SU-DHL-6 (cell line): ENCODE data around the gene MTA3.

Source experiments
- H2AFZ ChIP-seq: fragments of 200-600 bp; sonication (generic); 2 replicates; pipeline ENCODE4 v1.6.1; 2014; ENCODE audit warnings: low read depth, mild to moderate bottlenecking, moderate library complexity, mixed read lengths, antibody characterized with exemption, low read length; ENCODE audit not compliant: severe bottlenecking
- H3F3A ChIP-seq: fragments of 200-600 bp; shearing (Covaris generic); 2 replicates; pipeline ENCODE4 v1.6.0; 2016; ENCODE audit warnings: antibody characterized with exemption, mild to moderate bottlenecking; ENCODE audit not compliant: insufficient read depth
- H3K27ac ChIP-seq: fragments of 200-600 bp; sonication (generic); 2 replicates; pipeline ENCODE4 v1.5.1; 2016; ENCODE audit warnings: low read depth, mild to moderate bottlenecking, low read length, moderate library complexity, mixed read lengths
- H3K27me3 ChIP-seq: fragments of 200-600 bp; sonication (generic), shearing (Covaris generic); 2 replicates; pipeline ENCODE4 v1.6.0; 2014; ENCODE audit warnings: mild to moderate bottlenecking, low read length
- H3K36me3 ChIP-seq: fragments of 200-600 bp; sonication (generic); 2 replicates; pipeline ENCODE4 v1.6.1; 2014; ENCODE audit warnings: mild to moderate bottlenecking, low read length, mixed read lengths
- H3K4me2 ChIP-seq: fragments of 300-600, 200-600 bp; shearing (Covaris generic), sonication (generic); 2 replicates; pipeline ENCODE4 v1.6.0; 2014; ENCODE audit warnings: low read length, low read depth, mild to moderate bottlenecking; ENCODE audit not compliant: poor library complexity, severe bottlenecking
- H3K4me3 ChIP-seq: fragments of 200-600 bp; sonication (generic); 2 replicates; pipeline ENCODE4 v1.5.1; 2014; ENCODE audit warnings: antibody characterized with exemption, low read length, mild to moderate bottlenecking, mixed read lengths; ENCODE audit not compliant: insufficient read depth, poor library complexity, severe bottlenecking
- H3K79me2 ChIP-seq: fragments of 200-600 bp; sonication (generic); 2 replicates; pipeline ENCODE4 v1.6.1; 2014; ENCODE audit warnings: mild to moderate bottlenecking, low read length, moderate library complexity; ENCODE audit not compliant: insufficient read depth
- H3K9ac ChIP-seq: fragments of 200-600 bp; sonication (generic); 2 replicates; pipeline ENCODE4 v1.7.0; 2014; ENCODE audit warnings: mild to moderate bottlenecking, low read length
- H3K9me2 ChIP-seq: fragments of 200-600 bp; sonication (generic); replicated peaks from 2 replicates; pipeline ENCODE4 v1.6.1; 2014; ENCODE audit warnings: low read length; ENCODE audit not compliant: insufficient read depth
- H3K9me3 ChIP-seq: fragments of 200-600 bp; sonication (generic); 2 replicates; pipeline ENCODE4 v1.6.1; 2014; ENCODE audit warnings: low read length, mixed read lengths; ENCODE audit not compliant: insufficient read depth
- H4K20me1 ChIP-seq: fragments of 200-600 bp; sonication (generic); 2 replicates; pipeline ENCODE4 v1.6.1; 2014; ENCODE audit warnings: low read depth, mild to moderate bottlenecking, antibody characterized with exemption, low read length, moderate library complexity, mixed read lengths
- CTCF ChIP-seq: fragments of 200-600 bp; sonication (generic); IDR thresholded peaks from one replicate; pipeline ENCODE4 v1.5.1; 2017; ENCODE audit warnings: antibody characterized with exemption, mild to moderate bottlenecking, low read length, moderate library complexity; ENCODE audit not compliant: insufficient read depth, poor library complexity, severe bottlenecking
- EZH2phosphoT487 ChIP-seq: fragments of 200-600 bp; sonication (generic), shearing (Covaris generic); conservative IDR thresholded peaks from 2 replicates; pipeline ENCODE4 v1.6.1; 2018; ENCODE audit warnings: mild to moderate bottlenecking, antibody characterized with exemption, low read length, moderate library complexity, mixed read lengths

The MTA3 gene

DNA sequence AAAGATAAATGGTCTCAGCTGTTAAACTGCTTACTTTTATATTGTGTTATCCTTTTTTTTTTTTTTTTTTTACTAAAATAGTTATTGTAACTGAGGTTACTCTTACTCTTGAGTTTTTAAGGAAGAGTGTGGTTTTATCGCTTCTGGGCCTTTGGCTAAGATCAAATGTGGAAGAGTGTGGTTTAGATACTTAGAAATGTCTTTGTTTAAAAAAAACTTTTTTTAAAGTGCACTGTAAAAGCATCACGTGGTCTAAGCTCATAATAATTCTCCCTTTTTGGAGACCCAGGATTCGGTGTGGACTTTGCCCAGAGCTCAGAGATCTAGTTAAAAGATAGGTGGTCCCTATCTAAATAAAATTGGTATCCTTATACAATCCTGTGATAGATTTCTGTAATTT is 207.4 kb downstream of the MTA3 start:
- Histone ChIP-seq H3F3A (no peaks in the 10 kb centered on the region; the same call in 1 of the 2 replicates), H3K9me2 (no peaks in the 10 kb centered on the region), H3K4me2 (peak overlapping the region; percentile 29), H4K20me1 (no peaks in the 10 kb centered on the region), H3K79me2 (no peaks in the 10 kb centered on the region), H3K27ac (peak overlapping the region; percentile 55), H3K4me3 (no peak overlapping the region), H3K36me3 (no peaks in the 10 kb centered on the region), H3K9ac (no peak overlapping the region), H3K27me3 (no peaks in the 10 kb centered on the region), H2AFZ (no peak overlapping the region), H3K9me3 (peaks cover 5% of the 10 kb centered on the region; the same call in 1 of the 2 replicates)
- no peak for TF ChIP-seq EZH2phosphoT487
- no peak for TF ChIP-seq CTCF

DNA sequence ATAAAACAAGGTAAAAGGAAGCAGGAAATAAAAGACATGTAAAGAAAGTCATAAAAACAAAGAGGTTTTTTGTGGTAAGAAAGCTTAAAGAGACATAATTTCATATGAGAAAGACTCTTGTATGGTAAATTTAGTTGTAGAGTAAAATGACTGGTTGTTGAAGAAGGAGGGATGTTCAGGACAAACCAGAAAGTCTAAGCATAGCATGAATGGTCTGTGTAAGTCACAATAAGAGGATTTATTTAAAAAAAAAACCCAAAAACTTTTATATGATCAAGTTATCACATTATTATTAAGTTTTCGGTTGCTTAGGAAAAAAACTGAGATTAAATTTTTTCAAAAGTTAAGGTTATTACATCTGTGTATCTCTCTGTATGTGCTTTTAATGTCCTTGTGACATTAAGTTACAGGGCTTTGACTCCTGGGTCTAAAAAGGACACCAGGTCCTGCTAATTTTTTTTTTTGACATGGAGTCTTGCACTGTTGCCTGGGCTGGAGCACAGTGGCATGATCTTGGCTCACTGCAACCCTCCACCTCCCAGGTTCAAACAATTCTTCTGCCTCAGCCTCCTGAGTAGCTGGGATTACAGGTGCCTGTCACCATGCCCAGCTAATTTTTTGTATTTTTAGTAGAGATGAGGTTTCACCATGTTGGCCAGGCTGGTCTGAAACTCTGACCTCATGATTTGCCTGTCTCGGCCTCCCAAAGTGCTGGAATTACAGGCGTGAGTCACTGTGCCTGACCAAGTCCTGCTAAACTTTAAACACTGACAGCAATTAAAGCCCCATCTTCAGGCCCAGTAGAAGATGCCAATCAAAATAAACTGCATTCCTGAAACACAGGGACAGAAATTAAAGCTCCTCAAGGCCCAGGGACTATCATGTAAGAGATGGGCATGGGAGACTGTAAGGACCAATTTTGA is 209.7 kb downstream of the MTA3 start:
- no peaks in the 10 kb centered on the region for H3K36me3 ChIP-seq
- no peaks in the 10 kb centered on the region for H4K20me1 ChIP-seq
- no peaks in the 10 kb centered on the region; the same call in 1 of the 2 replicates for H3F3A ChIP-seq
- H3K9me3 ChIP-seq, result peaks cover 5% of the 10 kb centered on the region; the same call in 1 of the 2 replicates
- no peak overlapping the region for H2AFZ ChIP-seq
- H3K4me3 ChIP-seq, result no peak overlapping the region
- no peaks in the 10 kb centered on the region for H3K79me2 ChIP-seq
- no peak overlapping the region for H3K4me2 ChIP-seq
- H3K9ac ChIP-seq, result no peak overlapping the region
- H3K27ac ChIP-seq, result no peak overlapping the region
- H3K27me3 ChIP-seq, result no peaks in the 10 kb centered on the region
- TF ChIP-seq EZH2phosphoT487 (no peak), CTCF (no peak)
- no peaks in the 10 kb centered on the region for H3K9me2 ChIP-seq

- no peaks in the 10 kb centered on the region for H3F3A ChIP-seq
- no peaks in the 10 kb centered on the region for H3K9me2 ChIP-seq
- H3K27ac ChIP-seq, result no peak overlapping the region
- no peak overlapping the region for H3K4me3 ChIP-seq
- H3K79me2 ChIP-seq, result no peaks in the 10 kb centered on the region
- H3K9ac ChIP-seq, result no peak overlapping the region
- no peaks in the 10 kb centered on the region for H3K27me3 ChIP-seq
- no peak overlapping the region for H2AFZ ChIP-seq
- peaks cover 5% of the 10 kb centered on the region; the same call in 1 of the 2 replicates for H3K9me3 ChIP-seq
- TF ChIP-seq EZH2phosphoT487 (no peak), CTCF (no peak)
- no peaks in the 10 kb centered on the region for H4K20me1 ChIP-seq
- no peaks in the 10 kb centered on the region for H3K36me3 ChIP-seq
- no peak overlapping the region for H3K4me2 ChIP-seq
Observed at GRCh38 chr2:42781181-42781580, 212.7 kb downstream of the MTA3 start.
